Neural progenitor cell (in vitro differentiated cells): Measurements from ENCODE around the gene OAS2. TPM values are rescaled to one million over a fixed set of nuclear protein-coding genes. Genes with fewer than 3 reads are reported as not detected.
A peak's percentile ranks its signal among the peaks of the same experiment; 100 is the strongest.

Experiments
- DNase-seq: peaks from one replicate; pipeline ENCODE4 v3.0.0-alpha.2; 2016; ENCODE audit warnings: low spot score
- H2AFZ ChIP-seq: fragments of 200-600 bp; sonication (generic); replicated peaks from 2 replicates; pipeline ENCODE4 v1.6.1; 2016; ENCODE audit warnings: antibody characterized with exemption
- H3F3A ChIP-seq: fragments of 200-600 bp; sonication (generic); 2 replicates; pipeline ENCODE4 v1.6.1; 2016; ENCODE audit warnings: antibody characterized with exemption, low read depth
- H3K27ac ChIP-seq: fragments of 200-600 bp; sonication (generic); 2 replicates; pipeline ENCODE4 v1.5.1; 2016; ENCODE audit warnings: mild to moderate bottlenecking
- H3K27me3 ChIP-seq: fragments of 200-600 bp; sonication (generic); 2 replicates; pipeline ENCODE4 v1.6.1; 2016; ENCODE audit warnings: mild to moderate bottlenecking, moderate library complexity
- H3K36me3 ChIP-seq: fragments of 200-600 bp; sonication (generic); 2 replicates; pipeline ENCODE4 v1.5.1; 2016
- H3K4me1 ChIP-seq: fragments of 200-600 bp; sonication (generic); 2 replicates; pipeline ENCODE4 v1.6.1; 2016; ENCODE audit warnings: mixed run types
- H3K4me2 ChIP-seq: fragments of 200-600 bp; sonication (generic); 2 replicates; pipeline ENCODE4 v1.6.1; 2016
- H3K4me3 ChIP-seq: fragments of 200-600 bp; sonication (generic); 2 replicates; pipeline ENCODE4 v1.5.1; 2016
- H3K79me2 ChIP-seq: fragments of 200-600 bp; sonication (generic); 2 replicates; pipeline ENCODE4 v1.6.1; 2016; ENCODE audit warnings: low read depth
- H3K9ac ChIP-seq: fragments of 200-600 bp; sonication (generic); 2 replicates; pipeline ENCODE4 v1.6.1; 2016
- H3K9me3 ChIP-seq: fragments of 200-600 bp; sonication (generic); 2 replicates; pipeline ENCODE4 v1.5.1; 2016; ENCODE audit warnings: low read depth
- H4K20me1 ChIP-seq: fragments of 200-600 bp; sonication (generic); 2 replicates; pipeline ENCODE4 v1.6.1; 2016; ENCODE audit warnings: low read depth
- H3K27ac Mint-ChIP-seq: 3 replicates; pipeline ENCODE4 v1.8.0; 2021; ENCODE audit warnings: mixed read lengths
- H3K27me3 Mint-ChIP-seq: 2 replicates; pipeline ENCODE4 v1.8.0; 2022; ENCODE audit warnings: low read depth, mild to moderate bottlenecking, inconsistent platforms, moderate library complexity, mixed read lengths; ENCODE audit not compliant: insufficient read depth
- H3K36me3 Mint-ChIP-seq: 3 replicates; pipeline ENCODE4 v1.8.0; 2021; ENCODE audit warnings: mixed read lengths
- H3K4me1 Mint-ChIP-seq: 3 replicates; pipeline ENCODE4 v1.8.0; 2021; ENCODE audit warnings: mixed read lengths
- H3K4me3 Mint-ChIP-seq: 3 replicates; pipeline ENCODE4 v1.8.0; 2021; ENCODE audit warnings: mild to moderate bottlenecking, moderate library complexity, mixed read lengths
- H3K9me3 Mint-ChIP-seq: 3 replicates; pipeline ENCODE4 v1.8.0; 2020; ENCODE audit warnings: mixed read lengths
- EZH2 ChIP-seq: fragments of 200-600 bp; sonication (generic); IDR thresholded peaks from 2 replicates; pipeline ENCODE4 v1.6.1; 2017; ENCODE audit warnings: antibody characterized with exemption, mild to moderate bottlenecking, moderate library complexity
- EZH2phosphoT487 ChIP-seq: fragments of 200-600 bp; sonication (generic); IDR thresholded peaks from 2 replicates; pipeline ENCODE4 v1.6.1; 2017; ENCODE audit warnings: antibody characterized with exemption
- total RNA-seq: library from RNA; depleted of rRNA; stranded (reverse); fragments of >200 nt; gene quantifications from 2 replicates; pipeline ENCODE4 v1.2.3, GENCODE V29; 2015; ENCODE audit warnings: low replicate concordance
- TF ChIP-seq, protein P1 (sequence below): fragments of 200-600 bp; sonication (generic); IDR thresholded peaks from 2 replicates; pipeline ENCODE4 v1.5.1; 2017; ENCODE audit warnings: antibody characterized with exemption, mild to moderate bottlenecking

OAS2 gene
- total RNA-seq, 1 donor from 2014 or later = not detected

DNA sequence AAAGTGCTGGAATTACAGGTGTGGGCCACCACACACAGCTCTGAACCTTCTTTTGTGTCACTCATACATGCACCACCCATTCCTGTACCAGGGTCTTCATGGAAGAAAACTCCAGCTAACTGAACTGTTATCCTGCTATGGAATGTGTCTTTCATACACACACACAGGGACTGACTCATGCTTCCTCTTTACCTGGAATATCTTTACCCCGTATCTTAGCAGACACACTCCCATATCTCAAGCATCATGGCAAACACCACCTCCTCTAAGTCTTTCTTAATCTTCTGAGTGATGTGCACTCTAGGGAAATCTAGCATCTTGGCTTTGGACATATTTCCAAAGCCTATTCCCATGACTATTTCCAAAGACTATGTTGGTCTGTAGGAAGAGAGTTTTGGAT, 43.2 kb downstream of the OAS2 start:
- Mint-ChIP-seq H3K27me3 (peaks cover 7% of the 10 kb centered on the region), H3K4me1 (no peaks in the 10 kb centered on the region)

DNA sequence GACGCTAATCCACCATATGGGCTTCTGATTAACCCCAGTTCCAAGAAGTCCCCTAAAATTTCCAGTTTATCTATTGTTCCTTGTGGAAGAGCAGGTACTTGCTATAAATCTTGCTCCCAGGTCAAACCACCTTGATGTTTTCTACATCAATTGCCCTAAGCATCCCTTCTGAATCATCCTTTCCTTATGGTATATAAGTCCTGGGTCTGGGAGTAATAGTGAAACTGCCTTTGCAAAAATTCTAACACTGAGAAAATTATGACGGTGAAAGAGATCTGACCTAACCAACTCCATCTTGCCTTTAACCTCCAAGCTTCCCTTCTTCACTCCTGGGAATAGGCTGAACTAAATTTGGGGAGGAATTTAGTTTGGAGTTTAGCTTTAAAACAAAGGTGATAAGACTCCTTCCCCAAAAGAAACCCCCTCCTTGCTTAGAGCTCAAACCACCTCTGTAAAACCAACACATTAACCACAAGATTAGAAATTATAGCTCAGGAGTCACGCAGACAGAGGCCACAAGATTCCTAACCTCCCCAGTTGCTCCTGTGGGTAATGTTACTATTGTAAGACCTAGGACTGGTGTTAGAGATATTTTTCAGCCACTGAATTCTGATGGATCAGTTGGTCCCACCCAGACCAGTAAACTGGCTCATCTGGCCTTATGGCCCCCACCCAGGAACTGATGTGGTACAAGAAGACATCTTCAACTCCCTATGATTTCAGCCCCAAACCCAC, 44.4 kb downstream of the OAS2 start:
- H3K27me3 ChIP-seq = no peaks in the 10 kb centered on the region
- Mint-ChIP-seq H3K36me3 (no peaks in the 10 kb centered on the region), H3K27me3 (peaks cover 7% of the 10 kb centered on the region), H3K27ac (no peak overlapping the region), H3K4me1 (no peaks in the 10 kb centered on the region), H3K9me3 (peaks cover 7% of the 10 kb centered on the region), H3K4me3 (no peak overlapping the region)
- TF ChIP-seq EZH2phosphoT487 (no peak), EZH2 (no peak)
- TF ChIP-seq, protein P1, sequence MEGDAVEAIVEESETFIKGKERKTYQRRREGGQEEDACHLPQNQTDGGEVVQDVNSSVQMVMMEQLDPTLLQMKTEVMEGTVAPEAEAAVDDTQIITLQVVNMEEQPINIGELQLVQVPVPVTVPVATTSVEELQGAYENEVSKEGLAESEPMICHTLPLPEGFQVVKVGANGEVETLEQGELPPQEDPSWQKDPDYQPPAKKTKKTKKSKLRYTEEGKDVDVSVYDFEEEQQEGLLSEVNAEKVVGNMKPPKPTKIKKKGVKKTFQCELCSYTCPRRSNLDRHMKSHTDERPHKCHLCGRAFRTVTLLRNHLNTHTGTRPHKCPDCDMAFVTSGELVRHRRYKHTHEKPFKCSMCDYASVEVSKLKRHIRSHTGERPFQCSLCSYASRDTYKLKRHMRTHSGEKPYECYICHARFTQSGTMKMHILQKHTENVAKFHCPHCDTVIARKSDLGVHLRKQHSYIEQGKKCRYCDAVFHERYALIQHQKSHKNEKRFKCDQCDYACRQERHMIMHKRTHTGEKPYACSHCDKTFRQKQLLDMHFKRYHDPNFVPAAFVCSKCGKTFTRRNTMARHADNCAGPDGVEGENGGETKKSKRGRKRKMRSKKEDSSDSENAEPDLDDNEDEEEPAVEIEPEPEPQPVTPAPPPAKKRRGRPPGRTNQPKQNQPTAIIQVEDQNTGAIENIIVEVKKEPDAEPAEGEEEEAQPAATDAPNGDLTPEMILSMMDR = no peak
- H3K9ac ChIP-seq = no peak overlapping the region
- H3F3A ChIP-seq = no peaks in the 10 kb centered on the region
- H3K4me1 ChIP-seq = peaks cover 5% of the 10 kb centered on the region
- no peak overlapping the region for H3K4me3 ChIP-seq
- no peaks in the 10 kb centered on the region for H3K79me2 ChIP-seq
- no peak overlapping the region for H3K4me2 ChIP-seq
- DNase-seq = no peak
- H3K9me3 ChIP-seq = no peaks in the 10 kb centered on the region
- no peak overlapping the region for H3K27ac ChIP-seq
- no peaks in the 10 kb centered on the region for H3K36me3 ChIP-seq
- H2AFZ ChIP-seq = no peak overlapping the region
- H4K20me1 ChIP-seq = no peaks in the 10 kb centered on the region

More for the DNA sequence above, 43.2 kb downstream of the OAS2 start:
- DNase-seq = no peak
- H3K79me2 ChIP-seq = no peaks in the 10 kb centered on the region
- H3K36me3 ChIP-seq = no peaks in the 10 kb centered on the region
- H3K27me3 ChIP-seq = no peaks in the 10 kb centered on the region
- peaks cover 5% of the 10 kb centered on the region for H3K4me1 ChIP-seq
- no peaks in the 10 kb centered on the region for H3F3A ChIP-seq
- H2AFZ ChIP-seq = no peak overlapping the region
- H3K9ac ChIP-seq = no peak overlapping the region
- H3K4me3 ChIP-seq = no peak overlapping the region
- Mint-ChIP-seq H3K9me3 (peaks cover 1% of the 10 kb centered on the region), H3K27ac (no peak overlapping the region), H3K4me3 (no peak overlapping the region), H3K36me3 (no peaks in the 10 kb centered on the region)
- no peaks in the 10 kb centered on the region for H3K9me3 ChIP-seq
- H4K20me1 ChIP-seq = no peaks in the 10 kb centered on the region
- no peak overlapping the region for H3K27ac ChIP-seq
- TF ChIP-seq EZH2 (no peak), EZH2phosphoT487 (no peak)
- TF ChIP-seq, protein P1 = no peak
- no peak overlapping the region for H3K4me2 ChIP-seq

DNA sequence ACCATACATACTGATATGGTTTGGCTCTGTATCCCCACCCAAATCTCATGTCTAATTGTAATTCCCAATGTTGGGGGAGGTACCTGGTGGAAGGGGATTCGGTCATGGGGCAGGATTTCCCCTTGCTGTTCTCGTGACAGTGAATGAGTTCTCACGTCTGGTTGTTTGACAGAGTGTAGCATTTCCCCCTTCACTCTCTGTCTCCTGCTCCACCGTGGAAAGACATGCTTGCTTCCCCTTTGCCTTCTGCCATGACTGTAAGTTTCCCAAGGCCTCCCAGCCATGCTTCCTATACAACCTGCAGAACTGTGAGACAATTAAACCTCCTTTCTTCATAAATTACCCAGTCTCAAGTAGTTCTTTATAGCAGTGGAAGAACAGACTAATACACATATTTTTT, 49.4 kb downstream of the OAS2 start:
- no peak for DNase-seq
- Histone ChIP-seq H3K9ac (no peak overlapping the region), H3K27me3 (no peaks in the 10 kb centered on the region), H3K4me3 (no peak overlapping the region), H3K4me2 (no peak overlapping the region), H3F3A (no peaks in the 10 kb centered on the region), H4K20me1 (no peaks in the 10 kb centered on the region), H3K4me1 (no peaks in the 10 kb centered on the region), H3K9me3 (no peaks in the 10 kb centered on the region), H3K27ac (no peak overlapping the region), H2AFZ (no peak overlapping the region), H3K36me3 (no peaks in the 10 kb centered on the region), H3K79me2 (no peaks in the 10 kb centered on the region)
- peaks cover 7% of the 10 kb centered on the region for H3K9me3 Mint-ChIP-seq
- H3K4me1 Mint-ChIP-seq = peaks cover 6% of the 10 kb centered on the region
- TF ChIP-seq EZH2 (no peak), EZH2phosphoT487 (no peak)
- H3K36me3 Mint-ChIP-seq = no peaks in the 10 kb centered on the region
- H3K4me3 Mint-ChIP-seq = no peak overlapping the region
- H3K27ac Mint-ChIP-seq = no peak overlapping the region
- H3K27me3 Mint-ChIP-seq = peaks cover 7% of the 10 kb centered on the region

DNA sequence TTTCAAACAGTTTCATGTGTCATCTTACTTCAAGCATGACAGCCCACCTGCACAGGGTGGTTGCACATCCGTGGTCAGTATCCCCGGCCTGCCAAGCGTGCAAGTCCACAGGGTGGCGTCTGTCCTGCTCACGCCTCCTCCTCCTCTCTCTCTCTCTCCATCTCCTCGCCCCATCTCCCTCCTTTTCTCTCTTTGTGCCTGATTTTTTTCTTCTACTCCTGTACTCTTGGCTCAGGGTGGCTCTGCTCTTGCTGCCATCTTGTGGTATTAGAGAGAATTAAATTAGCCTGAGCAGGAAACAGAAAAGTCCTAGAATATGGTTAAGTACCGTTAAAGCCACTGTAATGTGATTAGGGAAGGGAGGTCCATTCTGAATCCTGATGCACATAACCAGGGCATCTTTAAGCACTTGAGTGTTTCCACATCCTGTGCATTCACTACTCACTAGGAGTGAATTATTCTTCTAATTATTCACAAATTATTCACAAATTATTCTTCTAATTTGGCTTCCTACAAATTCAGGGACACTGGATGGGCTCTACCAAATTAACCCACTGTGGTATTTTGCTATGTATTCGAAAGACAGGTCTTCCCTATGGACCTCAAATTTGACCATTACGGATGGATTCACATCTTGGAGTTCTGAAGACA, 52.7 kb downstream of the OAS2 start:
- Histone ChIP-seq H3K79me2 (no peaks in the 10 kb centered on the region), H3K4me2 (no peak overlapping the region), H3K9ac (no peak overlapping the region), H3F3A (no peaks in the 10 kb centered on the region), H4K20me1 (no peaks in the 10 kb centered on the region), H3K36me3 (no peaks in the 10 kb centered on the region), H3K27me3 (peaks cover 4% of the 10 kb centered on the region), H3K27ac (no peak overlapping the region), H3K4me1 (no peaks in the 10 kb centered on the region), H2AFZ (peak overlapping the region; percentile 43), H3K9me3 (no peaks in the 10 kb centered on the region), H3K4me3 (no peak overlapping the region)
- TF ChIP-seq, protein P1 = peak; percentile 90
- TF ChIP-seq EZH2phosphoT487 = no peak
- peak; percentile 85 for DNase-seq
- peaks cover 10% of the 10 kb centered on the region for H3K9me3 Mint-ChIP-seq
- H3K4me3 Mint-ChIP-seq = no peak overlapping the region
- peaks cover 7% of the 10 kb centered on the region for H3K27me3 Mint-ChIP-seq
- H3K36me3 Mint-ChIP-seq = no peaks in the 10 kb centered on the region
- H3K27ac Mint-ChIP-seq = no peak overlapping the region
- peaks cover 6% of the 10 kb centered on the region for H3K4me1 Mint-ChIP-seq
